Inferior parietal cortex (tissue), 1 donor: ENCODE results near the gene CD44.
"Not testable (repeated sequence)": the region's sequence is repeated elsewhere in the genome, so short reads cannot be mapped to it uniquely, and the experiment has no call there.

Experiments
- DNase-seq: peaks from one replicate; pipeline ENCODE4 v3.0.0-alpha.2; 2016; ENCODE audit errors: extremely low spot score

CD44 gene

DNA sequence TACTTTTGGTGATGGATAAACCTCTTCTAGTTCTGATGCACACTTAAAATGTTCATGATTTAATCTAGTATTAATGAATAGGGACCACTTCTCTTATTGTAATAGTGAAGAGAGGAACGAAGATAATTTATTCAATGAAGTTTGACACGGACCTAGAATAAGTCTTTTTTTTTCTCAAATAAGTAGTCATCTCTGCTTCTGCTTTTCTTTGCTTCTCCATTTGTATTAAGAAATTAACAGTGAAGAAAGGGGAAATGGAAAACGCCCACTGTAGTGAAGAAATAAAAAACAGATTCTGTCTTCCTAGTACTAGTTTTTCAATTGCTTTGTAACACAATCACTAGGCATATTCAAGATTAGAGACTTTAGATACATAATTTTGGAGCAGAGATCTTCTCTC is 73.0 kb downstream of the CD44 start:
- DNase-seq, result no peak

DNA sequence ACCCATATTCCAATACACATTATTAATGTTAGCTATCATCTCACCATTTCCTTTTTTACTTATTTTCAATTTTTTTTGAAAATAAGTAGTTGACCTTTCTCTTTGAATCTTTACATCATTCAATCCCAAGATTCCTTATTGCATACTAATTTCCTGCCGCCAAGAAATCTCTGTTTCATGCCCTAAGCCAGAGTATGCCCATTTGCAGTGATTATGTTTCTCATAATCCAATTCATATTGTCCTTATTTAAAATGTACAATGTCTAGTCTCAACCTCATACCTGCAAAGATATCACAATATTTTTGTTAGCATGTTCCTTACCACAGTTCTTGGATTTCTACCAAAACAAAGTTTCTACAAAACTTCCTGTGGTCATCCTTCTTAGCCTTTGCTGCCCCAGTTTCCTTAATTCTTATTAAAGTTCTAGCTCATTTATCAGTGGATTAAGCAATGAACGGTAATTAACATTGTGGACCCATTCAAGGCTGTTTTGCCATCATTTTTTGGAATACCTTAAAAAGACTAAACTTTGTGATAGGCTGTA is 75.3 kb downstream of the CD44 start:
- no peak for DNase-seq

DNA sequence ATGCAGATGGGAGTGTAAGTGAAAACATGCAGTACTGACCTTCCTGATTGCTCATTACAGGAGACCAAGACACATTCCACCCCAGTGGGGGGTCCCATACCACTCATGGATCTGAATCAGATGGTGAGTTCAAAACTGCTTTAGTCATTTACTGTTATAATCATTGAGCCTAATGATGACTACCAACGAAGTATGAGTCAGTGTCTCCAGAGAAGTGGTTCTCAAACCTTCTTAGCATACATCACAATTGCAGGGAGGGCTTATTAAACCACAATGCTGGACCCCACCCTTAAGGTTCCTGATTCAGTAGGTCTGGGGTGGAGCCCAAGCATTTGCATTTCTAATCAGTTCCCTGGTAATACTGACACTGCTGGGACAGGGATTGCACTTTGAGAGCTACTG is 75.8 kb downstream of the CD44 start:
- no peak for DNase-seq

DNA sequence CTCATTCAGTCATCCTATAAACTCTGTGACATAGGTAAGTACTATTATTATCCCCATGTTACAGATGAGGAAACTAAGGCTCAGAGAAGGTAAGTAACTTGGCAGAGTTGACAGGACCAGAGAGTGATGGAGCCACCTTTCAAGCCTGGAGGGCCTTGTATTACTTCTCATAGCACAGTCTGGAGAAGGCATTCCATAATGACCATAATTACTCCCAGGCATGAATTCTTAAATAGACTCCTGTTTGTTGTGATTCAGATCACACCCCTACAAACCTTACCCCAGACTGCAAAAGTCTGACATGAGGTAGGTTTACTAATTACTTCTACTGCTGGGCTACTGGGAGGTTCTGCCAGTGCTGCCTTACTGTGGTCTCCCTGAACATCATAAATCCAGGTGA is 77.0 kb downstream of the CD44 start:
- no peak for DNase-seq

DNA sequence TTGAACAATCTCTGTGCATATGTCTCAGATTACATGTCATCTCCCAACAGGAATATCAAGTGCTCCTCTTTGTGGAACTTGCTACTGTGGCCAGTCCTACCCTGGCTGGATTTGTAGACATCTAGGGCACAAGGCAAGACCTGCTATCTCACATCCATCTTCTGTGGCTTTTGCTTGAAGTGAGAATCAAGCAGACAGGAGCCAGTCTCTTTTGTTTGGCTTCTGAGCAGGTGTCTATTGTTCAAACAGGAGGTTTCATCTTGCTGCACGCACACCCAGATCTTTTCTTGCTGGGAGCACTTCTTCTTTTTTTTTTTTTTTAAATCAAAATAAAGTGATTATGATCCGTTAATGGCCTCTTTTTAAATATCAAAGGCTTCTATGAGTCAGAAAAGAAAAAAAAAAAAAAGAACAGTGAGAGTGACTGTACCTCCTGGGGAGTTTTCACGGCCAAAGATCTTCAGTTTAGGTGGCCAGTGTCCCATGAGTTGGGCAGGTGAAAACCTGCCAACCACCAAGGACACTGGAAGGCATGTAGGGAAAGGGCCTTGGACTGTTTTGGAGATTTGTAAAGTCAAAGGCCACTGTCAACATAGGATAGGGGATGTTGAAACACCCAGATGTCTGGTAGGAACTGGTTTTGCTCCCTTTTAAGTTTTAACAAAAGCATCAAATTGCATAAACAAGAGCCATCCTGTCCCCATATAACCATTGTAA is 78.1 kb downstream of the CD44 start:
- no peak for DNase-seq

DNA sequence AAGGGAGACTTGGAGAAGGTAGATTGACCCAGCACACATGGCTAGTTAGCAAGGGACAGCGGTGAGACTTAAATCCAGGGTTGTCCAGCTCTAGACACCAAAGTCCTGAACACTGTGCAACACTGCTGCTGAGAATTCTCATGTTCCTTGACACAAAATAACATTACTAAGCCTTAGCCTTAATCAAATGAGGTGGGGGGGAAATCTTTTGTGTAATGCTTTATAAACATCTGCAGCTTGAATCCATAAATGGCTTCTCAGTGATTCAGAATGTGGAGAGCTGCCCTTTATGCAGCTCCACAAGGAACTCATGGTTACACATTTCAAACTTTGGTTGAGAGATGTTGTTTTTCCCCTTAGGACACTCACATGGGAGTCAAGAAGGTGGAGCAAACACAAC is 80.0 kb downstream of the CD44 start:
- DNase-seq, result no peak

DNA sequence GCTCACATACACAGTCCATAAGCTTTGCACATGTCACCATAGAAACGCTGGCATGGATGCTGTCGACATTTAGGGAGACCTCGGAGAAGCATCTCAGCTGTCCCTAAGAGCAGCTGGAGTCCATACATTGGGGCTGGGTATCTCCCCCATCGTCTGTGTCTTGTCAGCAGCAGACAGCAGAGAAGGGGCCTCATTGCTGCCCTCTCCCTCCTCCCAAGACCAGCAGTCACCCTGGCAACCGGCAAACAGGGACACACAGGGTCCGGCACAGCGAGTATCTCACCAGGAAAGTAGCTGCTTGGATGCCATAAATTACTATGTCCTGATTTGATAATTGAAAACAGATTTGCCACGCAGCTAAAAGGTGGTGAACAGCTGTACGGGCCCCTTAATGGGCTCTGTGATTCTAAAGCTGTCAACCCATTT is 84.4 kb downstream of the CD44 start:
- peak; percentile 7 for DNase-seq

DNA sequence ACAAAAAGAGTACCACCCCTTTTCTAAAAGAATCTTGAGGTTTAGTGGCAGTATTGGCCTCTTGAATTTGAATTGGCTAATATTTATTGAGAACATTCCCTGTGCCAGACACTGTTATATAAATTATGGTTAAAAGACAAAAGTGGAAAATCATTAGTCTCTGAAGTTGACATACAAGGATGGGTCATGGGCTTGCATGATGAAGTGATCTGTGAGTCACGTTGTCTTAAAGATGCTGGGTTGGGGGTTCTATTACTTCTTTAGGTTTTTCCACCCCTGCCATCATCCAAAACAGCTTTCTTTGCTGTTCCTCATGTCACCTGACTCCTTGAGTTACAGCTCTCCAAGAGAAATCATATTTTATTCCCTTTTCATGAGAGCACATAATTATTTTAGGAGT is 85.0 kb downstream of the CD44 start:
- no peak for DNase-seq

DNA sequence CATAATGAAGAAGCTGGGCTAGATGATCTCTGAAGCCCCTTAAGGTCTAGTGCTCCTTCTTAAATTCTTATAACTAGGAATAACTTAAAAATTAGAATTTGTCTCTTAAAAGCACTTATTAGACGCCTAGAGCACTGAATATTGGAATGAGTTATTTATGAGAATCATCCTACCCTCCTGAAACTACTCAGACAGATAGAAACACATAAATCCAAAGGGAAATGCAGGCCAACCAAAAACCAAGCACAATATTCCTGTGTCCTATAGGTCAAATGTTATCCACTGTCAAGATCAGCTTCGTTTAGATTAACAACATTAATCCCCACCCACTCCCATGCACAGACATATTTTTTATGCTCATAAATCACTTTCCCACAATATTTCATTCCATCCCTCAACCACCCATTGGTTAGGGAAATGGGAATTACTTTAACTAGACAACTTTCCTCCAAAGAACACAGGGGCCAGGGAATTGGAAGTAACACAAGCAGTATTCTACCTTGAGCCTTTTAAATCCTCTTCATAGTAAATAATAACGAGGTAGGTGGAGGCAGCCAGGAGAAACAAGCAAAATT is 87.1 kb downstream of the CD44 start:
- no peak for DNase-seq

DNA sequence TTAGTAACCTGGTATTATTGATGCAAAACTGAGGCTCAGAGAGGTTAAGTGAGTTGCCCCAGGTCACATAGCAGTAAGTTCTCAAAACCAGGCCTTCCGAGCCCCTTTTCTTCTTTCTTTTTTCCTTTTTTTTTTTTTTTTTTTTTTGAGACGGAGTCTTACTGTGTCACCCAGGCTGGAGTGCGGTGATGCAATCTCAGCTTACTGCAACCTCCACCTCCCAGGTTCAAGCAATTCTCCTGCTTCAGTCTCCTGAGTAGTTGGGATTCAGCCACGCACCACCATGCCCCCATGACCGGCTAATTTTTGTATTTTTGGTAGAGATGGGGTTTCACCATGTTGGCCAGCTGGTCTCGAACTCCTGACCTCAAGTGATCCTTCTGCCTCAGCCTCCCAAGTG is 87.8 kb downstream of the CD44 start:
- DNase-seq, result not testable (repeated sequence)

DNA sequence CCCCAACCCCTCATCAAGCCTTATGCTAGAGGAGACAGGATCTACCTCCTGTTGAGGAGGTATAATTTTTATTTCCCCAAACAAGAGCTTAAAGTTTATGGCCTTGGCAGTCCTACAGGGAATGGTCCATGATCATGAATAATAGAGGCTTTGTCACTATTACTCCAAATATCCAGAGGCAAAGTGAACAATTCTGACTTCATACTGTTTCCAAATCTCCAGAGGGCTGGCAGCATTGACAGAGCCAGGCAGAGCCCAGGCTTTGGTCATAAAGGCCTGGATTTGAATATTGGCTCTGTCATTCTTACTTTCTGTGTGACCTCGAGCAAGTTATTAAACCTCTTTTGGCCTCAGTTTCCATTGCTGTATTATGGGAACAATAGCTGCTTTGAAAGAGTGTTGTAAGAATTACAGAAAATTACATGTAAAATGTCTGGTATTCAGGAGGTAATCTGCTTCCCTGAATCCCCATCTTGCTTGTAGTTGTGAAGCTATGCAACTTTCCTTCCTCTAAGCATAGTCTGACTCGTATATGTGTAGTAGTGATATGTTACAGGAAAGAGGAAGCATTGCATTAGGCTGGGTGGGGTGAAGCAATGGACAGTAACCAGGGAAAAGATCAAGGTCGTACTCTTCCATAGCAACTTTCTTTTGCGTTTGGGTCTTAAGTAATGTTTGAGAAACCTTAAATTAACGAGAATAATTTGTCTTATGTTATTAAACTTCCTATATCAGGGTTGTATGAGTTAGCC is 88.8 kb downstream of the CD44 start:
- DNase-seq, result no peak

DNA sequence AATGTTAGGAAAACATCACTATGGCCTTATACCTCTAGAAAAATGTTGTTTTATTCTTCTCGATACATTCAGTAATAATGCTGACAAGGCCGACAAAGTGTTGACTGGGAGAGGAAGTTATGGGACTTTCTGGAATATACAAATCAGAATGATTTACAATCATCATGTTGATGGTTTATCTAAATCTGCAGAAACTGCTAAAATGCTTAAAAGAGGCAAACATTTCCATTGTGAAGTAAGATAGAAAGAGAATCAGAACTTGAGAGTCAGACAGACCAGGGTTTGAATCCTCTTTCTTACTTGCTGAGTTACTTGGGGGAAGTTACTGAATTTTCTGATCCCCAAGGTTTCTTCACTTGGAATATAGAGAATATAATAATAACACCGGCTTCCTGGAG is 89.4 kb downstream of the CD44 start:
- no peak for DNase-seq

DNA sequence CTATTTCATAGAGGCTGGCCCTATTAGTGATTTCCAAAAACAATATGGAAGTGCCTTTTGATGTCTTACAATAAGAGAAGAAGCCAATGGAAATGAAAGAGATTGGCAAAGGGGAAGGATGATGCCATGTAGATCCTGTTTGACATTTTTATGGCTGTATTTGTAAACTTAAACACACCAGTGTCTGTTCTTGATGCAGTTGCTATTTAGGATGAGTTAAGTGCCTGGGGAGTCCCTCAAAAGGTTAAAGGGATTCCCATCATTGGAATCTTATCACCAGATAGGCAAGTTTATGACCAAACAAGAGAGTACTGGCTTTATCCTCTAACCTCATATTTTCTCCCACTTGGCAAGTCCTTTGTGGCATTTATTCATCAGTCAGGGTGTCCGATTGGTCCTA is 91.4 kb downstream of the CD44 start:
- no peak for DNase-seq

DNA sequence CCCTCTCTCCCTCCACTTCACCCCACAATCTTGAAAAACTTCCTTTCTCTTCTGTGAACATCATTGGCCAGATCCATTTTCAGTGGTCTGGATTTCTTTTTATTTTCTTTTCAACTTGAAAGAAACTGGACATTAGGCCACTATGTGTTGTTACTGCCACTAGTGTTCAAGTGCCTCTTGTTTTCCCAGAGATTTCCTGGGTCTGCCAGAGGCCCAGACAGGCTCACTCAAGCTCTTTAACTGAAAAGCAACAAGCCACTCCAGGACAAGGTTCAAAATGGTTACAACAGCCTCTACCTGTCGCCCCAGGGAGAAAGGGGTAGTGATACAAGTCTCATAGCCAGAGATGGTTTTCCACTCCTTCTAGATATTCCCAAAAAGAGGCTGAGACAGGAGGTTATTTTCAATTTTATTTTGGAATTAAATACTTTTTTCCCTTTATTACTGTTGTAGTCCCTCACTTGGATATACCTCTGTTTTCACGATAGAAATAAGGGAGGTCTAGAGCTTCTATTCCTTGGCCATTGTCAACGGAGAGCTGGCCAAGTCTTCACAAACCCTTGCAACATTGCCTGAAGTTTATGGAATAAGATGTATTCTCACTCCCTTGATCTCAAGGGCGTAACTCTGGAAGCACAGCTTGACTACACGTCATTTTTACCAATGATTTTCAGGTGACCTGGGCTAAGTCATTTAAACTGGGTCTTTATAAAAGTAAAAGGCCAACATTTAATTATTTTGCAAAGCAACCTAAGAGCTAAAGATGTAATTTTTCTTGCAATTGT is 92.3 kb downstream of the CD44 start:
- DNase-seq, result no peak

DNA sequence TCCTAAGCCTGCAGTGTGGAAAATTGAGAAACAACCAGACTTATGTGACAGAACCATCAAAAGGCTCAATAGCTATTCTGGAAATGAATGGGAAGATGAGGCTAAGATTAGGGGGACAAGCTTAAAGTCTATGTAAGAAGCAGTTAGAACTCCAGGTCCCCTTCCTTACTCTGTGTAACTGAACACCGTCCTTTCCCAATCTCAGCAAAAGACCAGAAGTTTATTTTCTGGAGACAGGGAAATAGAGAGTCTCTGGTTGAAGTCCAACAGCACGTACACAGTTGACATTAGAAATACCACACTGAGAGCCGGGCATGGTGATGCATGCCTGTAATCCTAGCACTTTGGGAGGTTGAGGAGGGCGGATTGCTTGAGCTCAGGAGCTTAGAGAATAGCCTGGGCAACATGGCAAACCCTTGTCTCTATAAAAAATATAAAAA is 93.9 kb downstream of the CD44 start:
- DNase-seq, result no peak

DNA sequence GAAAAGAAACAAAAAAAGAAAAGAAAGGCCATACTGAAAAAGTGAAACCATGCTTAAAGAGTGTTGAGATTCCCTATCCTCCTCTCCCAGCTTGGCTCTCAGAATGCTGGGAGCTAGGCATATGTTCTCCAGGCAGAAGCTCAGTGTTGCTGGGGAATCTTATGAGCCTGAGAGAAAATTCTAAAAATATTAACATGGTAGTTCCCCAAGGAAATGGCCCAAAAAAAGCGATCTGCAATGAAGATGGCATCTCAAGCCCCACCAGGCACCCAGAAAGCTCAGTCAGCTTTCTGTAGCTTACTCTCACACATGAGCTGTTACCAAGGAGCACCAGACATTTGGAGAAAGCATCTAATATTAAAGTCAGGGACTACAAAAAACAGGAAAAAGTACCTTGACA is 94.5 kb downstream of the CD44 start:
- no peak for DNase-seq

DNA sequence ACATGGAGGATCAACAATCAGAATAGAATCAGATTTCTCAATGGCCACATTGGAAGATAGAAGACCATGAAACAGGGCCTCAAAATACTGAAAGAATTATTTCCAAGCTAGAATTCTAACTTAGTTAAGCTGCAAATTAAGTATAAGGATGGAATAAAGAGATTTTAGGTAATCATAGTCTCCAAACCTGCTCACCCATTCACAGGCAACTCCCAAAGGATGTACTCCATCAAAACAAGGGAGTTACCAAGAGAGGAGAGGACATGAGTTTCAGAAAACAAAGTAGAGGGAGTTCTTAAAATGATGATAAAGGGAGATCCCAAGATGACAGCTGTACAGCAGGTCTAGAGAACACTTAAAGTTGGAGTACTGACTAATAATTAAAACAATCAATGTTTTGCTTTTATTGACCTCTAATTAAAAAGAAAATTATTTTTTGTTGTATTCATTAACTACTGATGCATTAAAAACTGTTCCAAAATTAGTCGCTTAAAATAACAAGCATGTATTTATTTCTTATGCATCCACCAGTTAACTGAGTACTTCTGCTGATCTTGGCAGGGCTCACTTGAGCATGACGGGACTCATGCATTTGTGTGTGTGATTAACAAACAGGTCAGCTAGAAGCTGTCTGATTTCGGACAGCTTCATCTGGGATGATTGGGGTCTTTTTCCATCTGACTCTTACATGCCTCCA is 95.6 kb downstream of the CD44 start:
- DNase-seq, result no peak

DNA sequence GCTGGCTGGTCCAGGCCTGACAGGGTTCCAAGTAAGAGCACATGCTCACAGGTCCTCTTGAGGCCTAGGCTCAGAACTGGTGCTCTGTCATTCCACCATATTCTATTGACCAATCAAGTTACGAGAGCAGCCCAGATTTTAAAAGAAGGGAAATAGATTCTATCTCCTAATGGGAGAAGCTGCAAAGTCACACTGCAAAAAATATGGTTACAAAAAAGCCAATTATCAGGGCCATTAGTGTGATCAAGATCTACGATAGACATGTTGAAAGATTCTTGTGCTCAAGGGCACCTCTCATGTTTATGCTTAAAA is 96.1 kb downstream of the CD44 start:
- no peak for DNase-seq

DNA sequence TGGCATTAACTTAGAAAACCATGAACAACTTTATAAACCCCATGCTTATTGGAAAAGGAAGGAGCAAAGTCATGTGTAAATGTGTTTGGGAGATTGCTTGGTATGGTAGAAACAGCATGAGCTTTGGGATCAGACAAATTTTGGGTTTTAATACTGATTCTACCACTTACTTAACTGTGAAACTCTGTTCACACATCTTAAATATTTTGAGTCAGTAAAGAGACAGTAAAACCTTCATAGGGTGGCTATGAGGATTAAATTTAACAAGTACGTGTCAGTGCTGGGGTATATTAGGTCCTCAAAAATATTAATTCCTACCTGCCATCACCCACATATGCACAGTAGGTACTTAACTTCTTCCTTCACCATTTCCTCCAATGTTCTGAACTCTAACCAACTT is 96.5 kb downstream of the CD44 start:
- no peak for DNase-seq

DNA sequence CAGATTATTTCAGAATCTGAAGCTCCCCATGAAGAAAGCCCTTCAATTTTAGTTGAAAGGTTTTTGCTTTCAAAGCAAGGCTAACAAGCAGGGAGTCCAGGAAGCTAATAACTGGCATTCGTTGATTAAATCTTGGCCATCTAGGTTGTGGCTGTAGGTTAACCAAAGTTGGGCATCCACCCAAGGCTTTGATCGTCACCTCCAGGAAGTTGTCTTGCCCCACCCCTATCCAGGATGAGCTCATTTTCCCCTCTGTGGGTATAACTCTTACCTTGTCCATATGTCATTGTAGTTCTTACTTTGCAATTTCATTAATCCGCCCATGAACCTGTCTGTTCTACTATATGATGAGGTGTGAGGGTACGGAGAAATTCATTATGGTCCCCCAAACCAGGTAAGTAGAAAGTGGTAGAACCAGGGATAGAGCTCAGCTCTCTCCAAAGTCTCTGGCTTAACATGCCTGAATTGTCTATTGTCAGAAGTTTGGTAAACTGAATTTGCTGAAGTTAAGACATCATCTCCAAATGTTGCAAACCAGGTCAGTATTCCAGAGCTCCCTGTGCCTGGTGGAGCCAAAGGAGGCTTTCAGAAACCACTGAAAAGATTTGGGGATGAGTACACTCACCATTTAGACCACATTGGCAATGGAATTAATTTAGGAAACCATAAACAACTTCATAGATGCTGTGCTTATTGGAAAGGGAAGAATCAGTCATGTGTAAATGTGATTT is 97.1 kb downstream of the CD44 start:
- no peak for DNase-seq

DNA sequence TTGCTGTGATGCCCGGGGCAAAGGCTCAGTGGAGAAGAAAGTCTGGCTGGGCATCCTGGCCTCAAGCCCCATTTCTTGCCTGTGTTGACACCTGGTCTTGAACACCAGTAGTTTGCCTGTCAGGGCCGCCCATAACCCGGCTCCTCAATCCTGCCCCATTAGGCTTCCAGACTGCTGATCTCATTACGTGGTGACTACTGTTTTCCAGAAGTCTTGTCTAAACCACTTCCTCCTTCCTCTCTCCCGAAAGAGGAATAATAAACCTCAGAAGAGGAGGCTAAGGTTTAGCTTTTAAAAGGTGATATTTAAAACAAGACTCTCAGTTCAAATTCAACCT is 97.7 kb downstream of the CD44 start:
- no peak for DNase-seq
